Psoas muscle (tissue), 8 donors: Measurements from ENCODE around the gene MYO1E. TPM values are rescaled to one million over a fixed set of nuclear protein-coding genes. Genes with fewer than 3 reads are reported as not detected.
"Not testable (repeated sequence)": the region's sequence is repeated elsewhere in the genome, so short reads cannot be mapped to it uniquely, and the experiment has no call there.

Experiments
- ATAC-seq, 4 donors: fragments of 200-7000 bp; cut with Tn5 transposase; one replicate each; pipeline ENCODE4 v1.9.1; 2020; ENCODE audit warnings: moderate library complexity in 3 of 4, mild to moderate bottlenecking in 2 of 4
- DNase-seq, 2 donors: peaks; one replicate each; pipeline ENCODE4 v3.0.0-alpha.2; 2020
- H3K27ac ChIP-seq: fragments of 200-600 bp; one replicate; pipeline ENCODE4 v1.8.0; 2022
- H3K27me3 ChIP-seq, 3 donors: fragments of 200-600 bp in 1 of 3; one replicate each; pipeline versions ENCODE4 v1.6.1 to v1.8.0; 2013 to 2022; ENCODE audit warnings: low read length in 2 of 3, mild to moderate bottlenecking in 2 of 3, moderate library complexity in 1 of 3; ENCODE audit not compliant: insufficient read depth in 3 of 3
- H3K36me3 ChIP-seq, 2 donors: fragments of 200-600 bp in 1 of 2; one replicate each; pipeline versions ENCODE4 v1.6.1 to v1.8.0; 2013 to 2022; ENCODE audit warnings: low read depth in 1 of 2, mild to moderate bottlenecking in 1 of 2, moderate library complexity in 1 of 2; ENCODE audit not compliant: insufficient read depth in 1 of 2
- H3K4me1 ChIP-seq: fragments of 200-600 bp; one replicate; pipeline ENCODE4 v1.8.0; 2022
- H3K4me3 ChIP-seq: fragments of 200-600 bp; one replicate; pipeline ENCODE4 v1.8.0; 2022; ENCODE audit warnings: mild to moderate bottlenecking
- H3K9me3 ChIP-seq: fragments of 200-600 bp; one replicate; pipeline ENCODE4 v1.8.0; 2022
- CTCF ChIP-seq: fragments of 200-600 bp; IDR thresholded peaks from one replicate; pipeline ENCODE4 v1.8.0; 2022; ENCODE audit warnings: antibody characterized with exemption
- WGBS, 3 donors: extraction: QIAGEN DNeasy Blood & Tissue Kit; methylation state at CpG; one replicate each; pipeline versions ENCODE4 v1.1.6 to v1.1.7; 2013; 5-methylcytosine and 5-hydroxymethylcytosine counted together
- intact Hi-C, 2 donors: fragments of 100-400 bp; cut with DNase I; formaldehyde crosslinking; loops; one replicate each; pipeline versions ENCODE4 v1.11.0 to v1.14.2; 2022
- polyA plus RNA-seq, 3 donors: library from polyadenylated mRNA; stranded (reverse); fragments of 200-250 nt; gene quantifications; one replicate each; pipeline ENCODE4 v1.2.3, GENCODE V29; 2013
- total RNA-seq, 4 donors: library from RNA; stranded (reverse); fragmentation: NEBNext Ultra II Directional in 2 of 4; extraction: Animal tissue kit (Norgen Biotek cat#: 25700) in 2 of 4; gene quantifications; one replicate each; pipeline versions ENCODE4 v1.2.1 to v1.2.4, GENCODE V29; 2021 to 2023
- donor health status: healthy with polysubstance abuse.
- donor health status: DM: no; HTN: no; CAD: no; lungs with moderate emphysema.
- donor health status: Bipolar disorder and iron deficiency.
- donor health status: healthy.
- donor health status: DM: yes; HTN: yes; CAD: no.
- donor health status: DM: no; HTN: no; CAD: no.
- donor health status: DM: no; HTN: no; CAD: no.
- donor health status: DM: yes; HTN: yes; CAD: no.

MYO1E gene
- total and polyA plus RNA-seq, 7 donors: 10.0 to 53.7 (median 26.3) TPM

- Histone ChIP-seq H3K4me3 (no peak overlapping the region), H3K4me1 (peaks cover 21% of the 10 kb centered on the region), H3K36me3 (no peaks in the 10 kb centered on the region), H3K9me3 (no peaks in the 10 kb centered on the region), H3K27ac (no peak overlapping the region), H3K27me3 (no peaks in the 10 kb centered on the region)
- TF ChIP-seq CTCF: no peak
- ATAC-seq (no peak), DNase-seq (no peak)
- intact Hi-C loops: no loop called here
These were observed 27.3 kb downstream of the MYO1E start for GRCh38 chr15:59345326-59345725.

- Histone ChIP-seq H3K27ac (no peak overlapping the region), H3K36me3 (no peaks in the 10 kb centered on the region), H3K9me3 (no peaks in the 10 kb centered on the region), H3K4me1 (peaks cover 11% of the 10 kb centered on the region), H3K4me3 (no peak overlapping the region), H3K27me3 (no peaks in the 10 kb centered on the region)
- intact Hi-C loops: no loop called here
- ATAC-seq (no peak), DNase-seq (no peak)
- TF ChIP-seq CTCF: no peak
These were observed 28.4 kb downstream of the MYO1E start for GRCh38 chr15:59344311-59344710.

GRCh38 chr15:59340325-59340724, 32.3 kb downstream of the MYO1E start:
- WGBS, 3 donors: 60 to 71% (median 66%) methylated on average over 5 of the region's 5 CpGs
- TF ChIP-seq CTCF: no peak
- Histone ChIP-seq H3K4me3 (no peak overlapping the region), H3K4me1 (peaks cover under 1% of the 10 kb centered on the region), H3K27me3 (no peaks in the 10 kb centered on the region), H3K36me3 (no peaks in the 10 kb centered on the region), H3K27ac (no peak overlapping the region), H3K9me3 (no peaks in the 10 kb centered on the region)
- no peak for ATAC-seq
- intact Hi-C loops: no loop called here
- DNase-seq: no peak

GRCh38 chr15:59339252-59339672, 33.4 kb downstream of the MYO1E start:
- Histone ChIP-seq H3K4me3 (no peak overlapping the region), H3K4me1 (no peaks in the 10 kb centered on the region), H3K27ac (no peak overlapping the region), H3K9me3 (no peaks in the 10 kb centered on the region), H3K36me3 (no peaks in the 10 kb centered on the region), H3K27me3 (no peaks in the 10 kb centered on the region)
- intact Hi-C loops: no loop called here
- no peak for TF ChIP-seq CTCF
- 70 to 81% (median 78%) methylated on average over 3 of the region's 3 CpGs for WGBS, 3 donors
- no peak for ATAC-seq
- no peak for DNase-seq

GRCh38 chr15:59338414-59338813, 34.3 kb downstream of the MYO1E start:
- DNase-seq (no peak), ATAC-seq (no peak)
- 92 to 96% (median 92%) methylated on average over 1 of the region's 1 CpG for WGBS, 3 donors
- intact Hi-C loops: no loop called here
- no peaks in the 10 kb centered on the region for H3K4me1 ChIP-seq
- no peaks in the 10 kb centered on the region for H3K36me3 ChIP-seq
- H3K4me3 ChIP-seq: no peak overlapping the region
- no peak for TF ChIP-seq CTCF
- no peaks in the 10 kb centered on the region for H3K27me3 ChIP-seq
- H3K9me3 ChIP-seq: no peaks in the 10 kb centered on the region
- H3K27ac ChIP-seq: no peak overlapping the region

- ATAC-seq, intact Hi-C loops: not testable (repeated sequence)
- 94 to 97% (median 97%) methylated on average over 4 of the region's 4 CpGs for WGBS, 3 donors
These were observed 35.9 kb downstream of the MYO1E start for GRCh38 chr15:59336725-59337124.

More at GRCh38 chr15:59336725-59337124, 35.9 kb downstream of the MYO1E start:
- H3K4me3 ChIP-seq, H3K36me3 ChIP-seq, H3K27me3 ChIP-seq, DNase-seq, H3K4me1 ChIP-seq, H3K9me3 ChIP-seq, H3K27ac ChIP-seq: not testable (repeated sequence)
